DND-41 (cell line): Measurements from ENCODE around the gene ARL4A.

Experiments
- CTCF ChIP-seq: IDR thresholded peaks from 2 replicates; pipeline ENCODE4 v1.5.1; 2012; ENCODE audit warnings: borderline replicate concordance, low read length, moderate library complexity, mild to moderate bottlenecking; ENCODE audit not compliant: poor library complexity, severe bottlenecking; ENCODE audit errors: extremely low read depth
- EZH2 ChIP-seq: IDR thresholded peaks from 3 replicates; pipeline ENCODE4 v1.6.1; 2012; ENCODE audit warnings: borderline replicate concordance, low read depth, mild to moderate bottlenecking, moderate library complexity, low read length, inconsistent platforms; ENCODE audit not compliant: severe bottlenecking

- TF ChIP-seq CTCF, result no peak
- TF ChIP-seq EZH2, result no peak
Measured at GRCh38 chr7:12692479-12693259, 5.2 kb downstream of the ARL4A start.
